ENCODE data around the gene TOX2. TPM values are rescaled to one million over a fixed set of nuclear protein-coding genes. Genes with fewer than 3 reads are reported as not detected.
A peak's percentile ranks its signal among the peaks of the same experiment; 100 is the strongest.

TOX2 gene
- total RNA-seq, 1 experiment from 2014 or later, result 1.8 TPM

DNA sequence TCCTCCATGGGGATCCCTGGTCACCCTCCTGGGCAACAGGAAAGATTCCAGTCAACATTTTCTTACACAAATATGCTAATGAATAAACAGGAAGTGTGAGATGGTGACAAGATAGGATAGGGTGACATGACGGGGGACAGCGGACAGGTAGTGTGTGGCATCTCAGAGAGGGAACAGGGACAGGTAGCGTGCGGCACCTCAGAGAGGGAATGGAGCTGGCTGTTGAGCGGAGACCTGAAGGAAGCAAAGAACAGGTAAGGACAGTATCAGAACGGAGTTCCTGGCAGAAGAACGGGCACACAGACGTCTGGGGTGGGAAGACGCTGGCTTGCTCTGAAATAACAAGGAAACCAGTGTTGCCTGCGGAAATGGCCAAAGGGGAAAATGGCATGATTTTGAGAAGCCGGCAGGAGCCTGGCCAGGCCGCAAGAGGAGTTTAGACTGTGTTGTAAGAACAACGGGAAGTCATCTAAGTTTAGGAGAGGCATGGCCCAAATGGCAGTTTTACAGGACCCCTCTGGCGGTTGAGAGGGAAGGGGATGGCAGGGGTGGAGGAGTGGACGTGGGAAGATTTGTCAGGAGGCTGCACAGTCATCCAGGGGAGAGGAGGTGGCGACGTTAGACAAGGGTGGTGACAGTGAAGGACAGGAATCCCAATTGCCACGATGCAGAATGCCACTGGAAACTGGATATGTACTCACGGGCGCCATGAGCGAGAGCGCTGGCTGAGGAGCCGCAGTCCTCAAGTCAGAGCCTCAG, 160.7 kb downstream of the TOX2 start:
- Histone ChIP-seq H3K9me3 (ENCODE audit: low read length) (no peaks in the 10 kb centered on the region), H3K4me2 (ENCODE audit: low read length) (no peak overlapping the region), H4K20me1 (ENCODE audit: low read length) (no peaks in the 10 kb centered on the region), H3K4me3 (ENCODE audit: low read length) (no peak overlapping the region), H3K79me2 (ENCODE audit: low read length) (no peaks in the 10 kb centered on the region), H3K36me3 (ENCODE audit: low read depth, low read length) (no peaks in the 10 kb centered on the region), H3K27ac (ENCODE audit: low read length) (no peak overlapping the region), H3K27me3 (ENCODE audit: low read length) (no peaks in the 10 kb centered on the region), H3F3A (ENCODE audit: low read length, unreplicated experiment) (no peaks in the 10 kb centered on the region), H3K4me1 (ENCODE audit: insufficient read depth, low read length) (peaks cover 17% of the 10 kb centered on the region), H3K9ac (ENCODE audit: low read length) (no peak overlapping the region), H3K9me2 (replicated peaks; ENCODE audit: low read length) (no peaks in the 10 kb centered on the region), H2AFZ (ENCODE audit: low read length) (no peak overlapping the region)
- ChIA-PET CTCF (no interaction called here), POLR2A (ENCODE audit: unreplicated experiment) (no interaction called here)
- no TSS peak for BruUV-seq (replicated peaks)
- intact Hi-C loops (cut with micrococcal nuclease), result no loop called here
- no peak for DNase-seq
- no peak for TF ChIP-seq EZH2 (IDR thresholded peaks at IDR 0.05; ENCODE audit: low read length, unreplicated experiment)
- TF ChIP-seq, protein P1, sequence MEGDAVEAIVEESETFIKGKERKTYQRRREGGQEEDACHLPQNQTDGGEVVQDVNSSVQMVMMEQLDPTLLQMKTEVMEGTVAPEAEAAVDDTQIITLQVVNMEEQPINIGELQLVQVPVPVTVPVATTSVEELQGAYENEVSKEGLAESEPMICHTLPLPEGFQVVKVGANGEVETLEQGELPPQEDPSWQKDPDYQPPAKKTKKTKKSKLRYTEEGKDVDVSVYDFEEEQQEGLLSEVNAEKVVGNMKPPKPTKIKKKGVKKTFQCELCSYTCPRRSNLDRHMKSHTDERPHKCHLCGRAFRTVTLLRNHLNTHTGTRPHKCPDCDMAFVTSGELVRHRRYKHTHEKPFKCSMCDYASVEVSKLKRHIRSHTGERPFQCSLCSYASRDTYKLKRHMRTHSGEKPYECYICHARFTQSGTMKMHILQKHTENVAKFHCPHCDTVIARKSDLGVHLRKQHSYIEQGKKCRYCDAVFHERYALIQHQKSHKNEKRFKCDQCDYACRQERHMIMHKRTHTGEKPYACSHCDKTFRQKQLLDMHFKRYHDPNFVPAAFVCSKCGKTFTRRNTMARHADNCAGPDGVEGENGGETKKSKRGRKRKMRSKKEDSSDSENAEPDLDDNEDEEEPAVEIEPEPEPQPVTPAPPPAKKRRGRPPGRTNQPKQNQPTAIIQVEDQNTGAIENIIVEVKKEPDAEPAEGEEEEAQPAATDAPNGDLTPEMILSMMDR (conservative IDR thresholded peaks at IDR 0.05; ENCODE audit: low read depth, low read length), result no peak
- TF ChIP-seq EZH2phosphoT487 (IDR thresholded peaks at IDR 0.05; ENCODE audit: borderline replicate concordance, low read length), result no peak
- ATAC-seq, result no peak

DNA sequence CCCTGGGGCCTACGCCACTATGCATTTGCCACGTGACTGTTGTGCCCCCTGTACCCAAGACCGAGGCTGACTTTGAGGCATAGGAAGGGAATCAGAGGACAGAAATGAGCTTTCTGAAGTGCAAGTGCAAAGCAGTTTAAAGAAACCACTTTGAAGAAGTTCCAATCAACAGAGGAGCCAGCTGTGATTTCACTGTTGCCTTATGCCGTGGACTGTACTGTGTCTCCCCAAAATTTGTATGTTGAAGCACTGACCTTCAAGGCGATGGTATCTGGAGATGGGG, 161.2 kb downstream of the TOX2 start:
- Histone ChIP-seq H3K9ac (ENCODE audit: low read length) (no peak overlapping the region), H3K4me1 (ENCODE audit: insufficient read depth, low read length) (peaks cover 21% of the 10 kb centered on the region), H3K4me2 (ENCODE audit: low read length) (no peak overlapping the region), H4K20me1 (ENCODE audit: low read length) (no peaks in the 10 kb centered on the region), H3F3A (ENCODE audit: low read length, unreplicated experiment) (no peaks in the 10 kb centered on the region), H3K9me3 (ENCODE audit: low read length) (no peaks in the 10 kb centered on the region), H3K27ac (ENCODE audit: low read length) (no peak overlapping the region), H2AFZ (ENCODE audit: low read length) (no peak overlapping the region), H3K79me2 (ENCODE audit: low read length) (no peaks in the 10 kb centered on the region), H3K9me2 (replicated peaks; ENCODE audit: low read length) (no peaks in the 10 kb centered on the region), H3K27me3 (ENCODE audit: low read length) (no peaks in the 10 kb centered on the region), H3K36me3 (ENCODE audit: low read depth, low read length) (no peaks in the 10 kb centered on the region), H3K4me3 (ENCODE audit: low read length) (no peak overlapping the region)
- BruUV-seq (replicated peaks), result no TSS peak
- ATAC-seq (no peak), DNase-seq (no peak)
- TF ChIP-seq EZH2phosphoT487 (IDR thresholded peaks at IDR 0.05; ENCODE audit: borderline replicate concordance, low read length) (no peak), EZH2 (IDR thresholded peaks at IDR 0.05; ENCODE audit: low read length, unreplicated experiment) (no peak)
- TF ChIP-seq, protein P1 (conservative IDR thresholded peaks at IDR 0.05; ENCODE audit: low read depth, low read length), result no peak
- POLR2A ChIA-PET (ENCODE audit: unreplicated experiment), result no interaction called here
- CTCF ChIA-PET, result no interaction called here
- intact Hi-C loops (cut with micrococcal nuclease), result no loop called here

DNA sequence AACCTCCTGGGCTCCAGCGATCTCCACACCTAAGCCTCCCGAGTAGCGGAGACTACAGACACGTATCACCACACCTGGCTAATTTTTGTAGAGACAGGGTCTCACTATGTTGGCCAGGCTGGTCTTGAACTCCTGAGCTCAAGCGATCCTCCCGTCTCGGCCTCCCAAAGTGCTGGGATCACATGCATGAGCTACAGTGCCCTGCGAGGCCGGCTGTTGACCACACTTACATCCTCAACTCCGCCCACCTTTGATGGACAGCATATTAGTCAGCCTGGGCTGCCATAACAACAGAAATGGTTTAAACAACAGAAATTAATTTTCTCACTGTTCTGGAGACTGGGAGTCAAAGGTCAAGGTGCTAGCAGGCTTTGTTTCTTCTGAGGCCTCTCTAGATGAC, 164.6 kb downstream of the TOX2 start:
- CTCF ChIA-PET, result no interaction called here
- no peak overlapping the region for H2AFZ ChIP-seq (ENCODE audit: low read length)
- H3K27me3 ChIP-seq (ENCODE audit: low read length), result no peaks in the 10 kb centered on the region
- TF ChIP-seq EZH2phosphoT487 (IDR thresholded peaks at IDR 0.05; ENCODE audit: borderline replicate concordance, low read length), result no peak
- TF ChIP-seq, protein P1 (conservative IDR thresholded peaks at IDR 0.05; ENCODE audit: low read depth, low read length), result no peak
- TF ChIP-seq EZH2 (IDR thresholded peaks at IDR 0.05; ENCODE audit: low read length, unreplicated experiment), result no peak
- no peaks in the 10 kb centered on the region for H3K79me2 ChIP-seq (ENCODE audit: low read length)
- no peaks in the 10 kb centered on the region for H3K36me3 ChIP-seq (ENCODE audit: low read depth, low read length)
- intact Hi-C loops (cut with micrococcal nuclease), result no loop called here
- no peak overlapping the region for H3K9ac ChIP-seq (ENCODE audit: low read length)
- H3K4me2 ChIP-seq (ENCODE audit: low read length), result no peak overlapping the region
- peak; percentile 15 for DNase-seq
- ATAC-seq, result no peak
- POLR2A ChIA-PET (ENCODE audit: unreplicated experiment), result no interaction called here
- H4K20me1 ChIP-seq (ENCODE audit: low read length), result no peaks in the 10 kb centered on the region
- no peaks in the 10 kb centered on the region for H3K9me2 ChIP-seq (replicated peaks; ENCODE audit: low read length)
- no peaks in the 10 kb centered on the region for H3F3A ChIP-seq (ENCODE audit: low read length, unreplicated experiment)
- no peak overlapping the region for H3K4me3 ChIP-seq (ENCODE audit: low read length)
- no peaks in the 10 kb centered on the region for H3K9me3 ChIP-seq (ENCODE audit: low read length)
- H3K4me1 ChIP-seq (ENCODE audit: insufficient read depth, low read length), result peaks cover 38% of the 10 kb centered on the region
- BruUV-seq (replicated peaks), result no TSS peak
- no peak overlapping the region for H3K27ac ChIP-seq (ENCODE audit: low read length)

Data from PC-3 (cell line).